HG03064 (cell line): ENCODE results near the gene DTD1.
A peak's percentile ranks its signal among the peaks of the same experiment; 100 is the strongest.
"Not testable (repeated sequence)": the region's sequence is repeated elsewhere in the genome, so short reads cannot be mapped to it uniquely, and the experiment has no call there.

ENCODE experiments used
- ATAC-seq: cut with Tn5 transposase; IDR thresholded peaks from one replicate; pipeline ENCODE4 v1.9.1; 2021; ENCODE audit warnings: low read depth; ENCODE audit not compliant: unreplicated experiment

DTD1 gene

DNA sequence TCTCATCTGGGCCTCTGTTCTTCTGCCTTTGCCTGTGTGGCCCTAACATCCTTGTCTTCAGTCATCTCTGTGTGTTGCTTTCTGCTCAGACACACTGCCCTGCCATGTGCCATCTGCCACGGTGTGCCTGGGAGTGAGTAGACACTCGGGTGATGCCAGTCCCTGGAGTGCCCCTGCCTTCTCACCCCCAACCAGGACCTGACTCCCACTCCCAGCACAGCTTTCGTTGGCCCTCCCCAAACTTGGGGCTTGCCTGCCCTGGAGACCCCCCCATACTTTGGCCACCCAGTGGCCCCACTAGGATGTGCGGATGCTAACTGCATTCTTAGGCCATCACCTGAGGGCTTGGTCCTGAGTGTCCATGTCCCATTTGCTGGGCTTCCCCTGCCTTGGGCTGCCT lies 149.3 kb downstream of the DTD1 start:
- ATAC-seq = no peak

DNA sequence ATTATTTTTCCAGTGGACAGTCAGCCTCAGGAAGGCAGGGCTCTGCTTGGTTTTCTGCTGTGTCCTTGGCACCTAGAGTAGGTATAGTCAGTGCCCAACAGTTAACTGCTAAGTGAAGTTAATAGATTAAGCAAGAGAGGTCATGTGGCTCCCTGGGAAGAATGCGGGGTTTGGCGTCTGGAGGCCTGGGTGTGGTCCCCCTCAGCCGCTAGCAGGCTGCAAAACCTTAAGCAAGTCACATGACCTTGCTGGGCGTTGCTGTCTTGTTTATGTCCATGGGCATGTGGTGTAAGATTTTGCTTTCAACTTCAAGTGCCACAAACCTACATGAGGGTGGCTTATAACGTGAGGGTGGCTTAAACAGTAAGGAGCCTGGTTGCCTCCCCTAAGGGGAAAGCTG lies 150.2 kb downstream of the DTD1 start:
- no peak for ATAC-seq

DNA sequence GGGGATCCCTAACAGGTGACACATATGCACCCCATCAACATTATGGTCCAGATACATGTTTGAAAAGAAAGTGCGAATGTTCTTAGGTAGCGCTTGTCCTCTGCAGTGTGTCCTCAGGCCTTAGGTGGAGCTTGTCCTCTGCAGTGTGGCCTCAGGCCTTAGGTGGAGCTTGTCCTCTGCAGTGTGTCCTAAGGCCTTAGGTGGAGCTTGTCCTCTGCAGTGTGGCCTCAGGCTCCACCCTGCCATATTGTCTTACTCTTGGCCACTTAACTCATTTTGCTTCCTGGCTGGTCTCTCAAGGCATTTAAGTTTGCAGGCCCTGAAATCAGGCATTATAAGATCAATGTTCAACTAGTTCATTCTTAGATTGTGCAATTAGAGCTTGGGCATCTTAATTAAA lies 151.0 kb downstream of the DTD1 start:
- ATAC-seq = no peak

GRCh38 chr20:18739751-18740166 lies 151.9 kb downstream of the DTD1 start:
- ATAC-seq = no peak

DNA sequence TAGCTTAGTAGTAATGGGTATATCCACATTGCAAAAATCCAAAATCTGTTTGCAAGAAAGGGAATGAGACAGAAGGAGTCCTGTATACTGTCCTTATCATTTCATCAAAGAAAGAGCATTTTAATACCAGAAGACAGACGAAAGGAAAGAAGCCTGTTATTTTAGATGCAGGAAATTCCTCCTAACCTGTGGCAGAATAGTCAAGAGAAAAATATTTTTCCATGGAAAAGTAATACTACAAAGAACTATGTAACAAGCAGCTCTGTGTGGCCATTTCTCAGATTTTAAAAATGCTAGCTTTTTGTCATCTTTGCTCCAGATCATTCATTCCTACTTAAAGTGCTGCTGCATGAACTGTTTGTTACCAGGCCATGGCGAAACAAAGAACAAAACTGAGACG lies 152.9 kb downstream of the DTD1 start:
- ATAC-seq = no peak

DNA sequence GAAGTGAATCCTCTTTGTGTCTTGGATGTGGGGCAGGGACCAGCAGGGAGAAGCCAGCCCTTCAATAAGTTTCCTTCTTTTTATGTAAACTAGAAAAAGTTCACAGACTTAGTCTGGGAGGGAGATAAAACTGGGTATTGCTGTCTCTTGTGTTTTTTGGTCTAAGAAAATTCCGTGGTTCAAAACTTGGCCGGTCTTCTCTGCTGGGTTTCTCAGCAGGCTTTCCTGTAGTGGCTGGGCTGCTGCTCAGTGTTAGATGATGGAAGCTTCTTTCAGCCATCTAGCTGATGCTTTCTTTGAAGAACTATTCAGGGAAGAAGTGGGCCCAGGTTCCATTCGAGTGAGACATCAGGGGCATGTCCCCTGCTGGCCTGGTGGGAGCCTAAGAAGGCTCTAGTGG lies 155.0 kb downstream of the DTD1 start:
- no peak for ATAC-seq

DNA sequence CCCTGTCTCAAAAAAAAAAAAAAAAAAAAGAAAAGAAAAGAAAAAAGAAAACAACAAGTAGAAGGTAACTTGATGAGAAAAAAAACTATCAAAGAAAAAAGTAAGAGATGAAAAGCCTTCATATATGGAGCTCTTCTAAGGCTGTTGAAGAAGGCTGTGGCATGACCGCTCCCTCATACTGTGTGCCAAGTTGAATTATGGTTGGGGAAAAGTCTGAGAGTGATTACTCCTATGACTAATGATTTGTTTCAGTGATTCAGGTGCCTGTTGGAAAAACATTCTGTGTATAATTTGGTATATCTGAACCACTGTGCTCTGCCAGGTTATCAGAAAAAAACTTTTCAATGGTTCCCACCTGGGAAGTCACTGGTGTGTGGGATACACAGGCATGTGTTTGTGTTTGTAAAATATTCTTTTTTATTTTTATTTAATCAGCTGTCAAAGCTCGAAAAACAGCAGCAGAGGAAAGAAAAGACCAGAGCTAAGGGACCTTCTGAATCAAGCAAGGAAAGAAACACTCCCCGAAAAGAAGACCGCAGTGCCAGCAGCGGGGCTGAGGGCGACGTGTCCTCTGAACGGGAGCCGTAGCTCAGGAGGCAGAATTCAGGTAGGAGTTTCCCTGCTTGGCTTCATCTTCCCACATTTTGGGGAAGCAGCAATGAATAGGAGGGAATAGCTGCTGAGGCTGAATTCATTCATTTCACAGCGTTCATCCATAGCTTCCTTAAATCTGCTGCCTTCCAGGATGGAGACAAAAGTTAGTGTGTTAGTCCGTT lies 156.0 kb downstream of the DTD1 start:
- ATAC-seq = no peak

GRCh38 chr20:18747090-18747489 lies 159.2 kb downstream of the DTD1 start:
- no peak for ATAC-seq

DNA sequence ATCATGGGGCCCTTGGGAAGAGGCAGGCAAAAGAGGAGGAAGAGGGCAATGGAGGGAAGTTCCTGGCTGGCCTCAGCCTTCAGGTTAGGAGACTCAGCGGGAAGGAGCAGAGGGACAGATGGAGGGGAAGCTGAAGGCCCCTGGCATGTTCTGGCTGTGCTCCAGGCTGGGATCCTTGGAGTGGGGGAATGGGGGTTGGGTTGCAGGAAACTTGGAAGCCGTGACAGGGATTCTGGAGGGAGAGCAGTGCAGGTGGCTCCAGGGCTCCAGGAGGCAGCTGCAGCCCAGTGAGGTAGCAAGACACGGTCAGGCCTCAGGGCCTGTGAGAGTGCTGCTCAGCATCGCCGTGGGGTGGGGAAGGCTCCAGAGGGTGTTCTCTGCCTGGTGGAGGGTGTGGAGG lies 161.1 kb downstream of the DTD1 start:
- ATAC-seq = no peak

DNA sequence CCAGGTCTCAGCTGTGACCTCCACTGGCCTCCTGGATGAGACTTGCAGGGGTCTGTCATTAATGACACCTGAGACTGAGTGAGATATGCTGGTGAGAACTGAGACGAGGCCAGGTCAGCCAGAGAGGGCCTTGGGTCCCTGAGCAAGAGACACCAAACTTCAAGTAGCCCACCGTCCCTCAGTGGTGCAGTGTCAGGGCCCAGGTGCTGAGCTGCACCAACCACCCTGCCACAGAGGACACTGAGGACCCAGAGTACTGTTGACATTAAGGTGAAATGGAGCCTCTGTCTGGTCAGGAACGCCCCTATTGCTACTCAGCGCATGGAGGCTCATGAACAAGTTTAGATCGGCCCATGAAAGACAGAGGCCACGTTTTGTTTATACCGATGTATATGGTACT lies 161.7 kb downstream of the DTD1 start:
- ATAC-seq = no peak

DNA sequence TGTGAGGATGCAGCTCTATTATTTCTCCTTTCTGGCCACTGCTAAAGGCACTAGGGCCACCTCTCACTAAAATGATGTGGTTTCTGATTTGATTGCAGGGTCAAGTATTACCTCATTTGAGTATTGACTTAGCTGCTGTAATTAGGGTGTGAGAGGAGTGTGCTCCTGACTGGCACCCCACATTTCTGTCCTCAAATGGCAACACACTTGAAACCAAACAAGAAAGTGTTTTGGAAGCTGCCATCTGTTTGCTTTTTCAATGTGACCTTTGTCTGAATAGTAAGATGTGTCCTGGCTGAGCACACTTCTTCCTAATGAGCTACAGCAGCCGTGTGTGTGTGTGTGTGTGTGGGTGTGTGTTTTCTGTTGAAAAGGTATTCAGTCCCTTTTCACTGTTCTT lies 162.9 kb downstream of the DTD1 start:
- ATAC-seq = no peak

GRCh38 chr20:18754030-18754652 lies 166.3 kb downstream of the DTD1 start:
- ATAC-seq = peak; percentile 100

- no peak for ATAC-seq
Observed at GRCh38 chr20:18754653-18755045, 166.8 kb downstream of the DTD1 start.

- ATAC-seq = not testable (repeated sequence)
Observed at GRCh38 chr20:18760852-18761251, 173.0 kb downstream of the DTD1 start.

- no peak for ATAC-seq
Observed at GRCh38 chr20:18767676-18768075, 179.8 kb downstream of the DTD1 start.

DNA sequence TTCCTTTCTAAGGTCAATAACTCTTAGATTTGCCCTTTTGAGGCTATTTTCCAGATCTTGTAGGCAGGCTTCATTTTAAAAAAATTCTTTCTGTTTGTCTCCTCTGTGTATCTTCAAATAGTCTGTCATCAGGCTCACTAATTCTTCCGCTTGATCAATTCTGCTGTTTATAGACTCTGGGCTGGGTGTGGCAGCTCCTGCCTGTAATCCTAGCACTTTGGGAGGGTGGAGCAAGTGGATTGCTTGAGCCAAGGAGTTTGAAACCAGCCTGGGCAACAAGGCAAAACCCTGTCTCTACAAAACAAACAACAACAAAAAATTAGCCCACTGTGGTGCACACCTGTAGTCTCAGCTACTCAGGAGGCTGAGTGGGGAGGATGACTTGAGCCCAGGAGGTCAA lies 185.7 kb downstream of the DTD1 start:
- ATAC-seq = no peak

DNA sequence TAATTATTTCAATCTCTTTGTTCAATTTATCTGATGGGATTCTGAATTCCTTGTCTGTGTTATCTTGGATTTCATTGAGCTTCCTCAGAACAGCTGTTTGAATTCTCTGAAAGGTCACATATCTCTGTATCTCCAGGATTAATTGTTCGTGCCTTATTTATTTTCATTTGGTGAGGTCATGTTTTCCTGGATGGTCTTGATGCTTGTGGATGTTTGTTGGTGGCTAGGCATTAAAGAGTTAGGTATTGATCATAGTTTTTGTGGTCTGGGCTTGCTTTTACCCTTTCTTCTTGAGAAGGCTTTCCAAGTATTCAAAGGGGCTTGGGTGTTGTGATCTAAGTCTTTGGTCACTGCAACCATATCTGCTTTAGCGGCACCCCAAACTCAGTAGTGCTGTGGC lies 186.4 kb downstream of the DTD1 start:
- ATAC-seq = no peak

DNA sequence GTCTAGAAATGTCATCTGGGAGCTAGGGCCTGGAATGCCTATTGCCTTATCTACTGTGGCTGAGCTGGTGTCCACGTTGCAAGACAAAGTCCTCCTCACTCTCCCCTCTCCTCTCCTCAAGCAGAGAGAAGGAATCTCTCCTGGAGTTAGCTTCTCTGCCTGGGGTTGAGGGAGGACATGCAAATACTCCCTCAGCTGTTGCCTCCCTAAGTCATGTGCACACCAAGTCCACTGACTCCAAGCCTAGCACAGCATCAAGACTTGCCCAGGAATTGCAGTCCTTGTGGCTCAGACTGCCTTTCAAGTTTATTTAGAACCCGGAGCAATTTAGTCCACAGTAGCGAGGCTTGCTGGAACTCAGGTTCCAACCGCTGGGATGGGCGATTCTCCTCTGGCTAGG lies 187.8 kb downstream of the DTD1 start:
- ATAC-seq = no peak

DNA sequence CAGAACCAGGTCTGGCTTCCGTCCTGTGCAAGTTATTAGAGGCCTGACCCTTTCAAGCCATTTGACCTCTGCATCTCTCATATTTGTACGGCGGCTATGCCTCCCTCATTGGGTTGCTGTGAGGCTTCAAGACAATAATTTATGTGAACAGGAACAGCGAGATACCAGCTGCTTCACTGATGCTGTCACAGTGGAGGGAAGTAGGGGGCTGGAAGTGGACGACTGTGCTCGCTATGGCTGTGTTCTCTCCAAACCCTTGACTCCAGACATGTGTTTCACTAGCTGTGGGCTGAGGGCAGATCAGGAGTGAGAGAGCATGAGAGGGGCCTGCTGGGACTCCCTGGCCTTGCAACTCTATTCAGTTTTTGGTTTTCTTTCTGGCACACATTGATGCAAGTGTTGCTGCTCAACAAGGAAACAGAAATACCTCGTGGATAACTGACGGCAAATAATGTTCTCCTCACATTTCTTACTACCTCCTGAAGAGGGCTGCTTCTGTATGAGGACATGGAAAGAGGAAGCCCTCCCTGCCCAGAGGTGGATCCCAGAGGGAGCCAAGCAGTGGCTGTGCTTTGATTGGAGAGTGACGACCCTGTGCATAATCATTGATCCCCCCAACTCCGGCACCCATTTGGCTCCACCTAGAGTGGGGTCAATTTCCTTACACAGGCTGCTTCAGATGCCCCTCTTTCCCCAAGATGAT lies 191.0 kb downstream of the DTD1 start:
- no peak for ATAC-seq

GRCh38 chr20:18780385-18781130 lies 192.7 kb downstream of the DTD1 start:
- no peak for ATAC-seq

GRCh38 chr20:18781509-18781908 lies 193.7 kb downstream of the DTD1 start:
- no peak for ATAC-seq
